Right atrium auricular region (tissue), 2 donors: Measurements from ENCODE around the gene PRSS16. TPM values are rescaled to one million over a fixed set of nuclear protein-coding genes. Genes with fewer than 3 reads are reported as not detected.

Experiments used
- DNase-seq: peaks from one replicate; pipeline ENCODE4 v3.0.0-alpha.2; 2019; ENCODE audit warnings: low spot score
- H3K27ac ChIP-seq, 2 donors: fragments of 200-600 bp; sonication (generic); 1 replicate in 1 of 2; 2 replicates in 1 of 2; pipeline ENCODE4 v1.5.1; 2016 to 2019
- H3K27me3 ChIP-seq, 2 donors: fragments of 200-600 bp; sonication (generic); one replicate each; pipeline versions ENCODE4 v1.5.1 to v1.6.0; 2017 to 2019
- H3K36me3 ChIP-seq: fragments of 200-600 bp; sonication (generic); one replicate; pipeline ENCODE4 v1.5.1; 2016
- H3K4me1 ChIP-seq, 2 donors: fragments of 200-600 bp; sonication (generic); one replicate each; pipeline versions ENCODE4 v1.5.1 to v1.6.0; 2017 to 2019
- H3K4me3 ChIP-seq, 2 donors: fragments of 200-600 bp; sonication (generic); 1 replicate in 1 of 2; 2 replicates in 1 of 2; pipeline ENCODE4 v1.5.1; 2017 to 2019; ENCODE audit warnings: mild to moderate bottlenecking in 1 of 2, moderate library complexity in 1 of 2
- H3K9me3 ChIP-seq, 2 donors: fragments of 200-600 bp; sonication (generic); one replicate each; pipeline ENCODE4 v1.5.1; 2019
- CTCF ChIP-seq, 2 donors: fragments of 200-600 bp; sonication (generic); IDR thresholded peaks; one replicate each; pipeline ENCODE4 v1.5.1; 2019; ENCODE audit warnings: antibody characterized with exemption in 2 of 2
- total RNA-seq, 2 donors: library from RNA; depleted of rRNA; stranded (reverse); fragments of >200 nt; gene quantifications; one replicate each; pipeline ENCODE4 v1.1.0, GENCODE V29; 2016

The PRSS16 gene
- total RNA-seq, 2 donors from 2014 or later: 1.7 TPM; not detected in 1

GRCh38 chr6:27228963-27229477 lies 18.5 kb upstream of the PRSS16 start:
- no peak for TF ChIP-seq CTCF (IDR thresholded peaks at IDR 0.05)
- Histone ChIP-seq H3K27me3 (peaks cover 0 to 2% of the 10 kb centered on the region in 2 donors), H3K4me1 (no peaks in the 10 kb centered on the region), H3K9me3 (no peaks in the 10 kb centered on the region), H3K36me3 (no peaks in the 10 kb centered on the region), H3K27ac (no peak overlapping the region), H3K4me3 (no peak overlapping the region)
- no peak for DNase-seq

- Histone ChIP-seq H3K9me3 (no peaks in the 10 kb centered on the region), H3K36me3 (no peaks in the 10 kb centered on the region), H3K4me1 (no peaks in the 10 kb centered on the region), H3K27me3 (peaks cover 1 to 6% of the 10 kb centered on the region in 2 donors), H3K27ac (no peak overlapping the region), H3K4me3 (no peak overlapping the region)
- no peak for DNase-seq
- TF ChIP-seq CTCF (IDR thresholded peaks at IDR 0.05): no peak
Observed at GRCh38 chr6:27230758-27231111, 16.8 kb upstream of the PRSS16 start.

GRCh38 chr6:27234576-27234975 lies 12.9 kb upstream of the PRSS16 start:
- Histone ChIP-seq H3K4me3 (no peak overlapping the region), H3K27me3 (peaks cover 12 to 32% of the 10 kb centered on the region in 2 donors), H3K27ac (no peak overlapping the region), H3K9me3 (no peaks in the 10 kb centered on the region), H3K36me3 (no peaks in the 10 kb centered on the region), H3K4me1 (no peaks in the 10 kb centered on the region)
- no peak for TF ChIP-seq CTCF (IDR thresholded peaks at IDR 0.05)
- DNase-seq: no peak

GRCh38 chr6:27237089-27237803 lies 10.3 kb upstream of the PRSS16 start:
- no peak for TF ChIP-seq CTCF (IDR thresholded peaks at IDR 0.05)
- Histone ChIP-seq H3K27ac (no peak overlapping the region), H3K4me3 (no peak overlapping the region), H3K36me3 (no peaks in the 10 kb centered on the region), H3K27me3 (peaks cover 12 to 30% of the 10 kb centered on the region in 2 donors), H3K9me3 (no peaks in the 10 kb centered on the region), H3K4me1 (no peaks in the 10 kb centered on the region)
- DNase-seq: no peak

- Histone ChIP-seq H3K4me1 (no peaks in the 10 kb centered on the region), H3K9me3 (no peaks in the 10 kb centered on the region), H3K27ac (no peak overlapping the region), H3K36me3 (no peaks in the 10 kb centered on the region), H3K4me3 (no peak overlapping the region), H3K27me3 (peaks cover 12 to 30% of the 10 kb centered on the region in 2 donors)
- DNase-seq: no peak
- TF ChIP-seq CTCF (IDR thresholded peaks at IDR 0.05): no peak
Observed at GRCh38 chr6:27238010-27238983, 9.2 kb upstream of the PRSS16 start.
